HepG2 (cell line): ENCODE measurements around the gene TMEM183A. TPM values are rescaled to one million over a fixed set of nuclear protein-coding genes. Genes with fewer than 3 reads are reported as not detected.
A peak's percentile ranks its signal among the peaks of the same experiment; 100 is the strongest.

Source experiments
- ATAC-seq: fragments of 200-7000 bp; cut with Tn5 transposase; 3 replicates; pipeline ENCODE4 v1.9.1; 2020; ENCODE audit warnings: mild to moderate bottlenecking, moderate library complexity
- BruUV-seq: library from RNA; stranded (reverse); fragments of 400-500 nt; replicated peaks from 2 replicates; lab custom pipeline; 2021; lab: Mats Ljungman, UMichigan
- CTCF ChIA-PET: fragments of 300-600 bp; formaldehyde crosslinking; extraction: SDS; loops from one replicate; lab custom pipeline; 2021; ENCODE audit warnings: low total read pairs, inconsistent platforms, low intra/inter-chr PET ratio; lab: Yijun Ruan, JAX
- POLR2A ChIA-PET: fragments of 350-600 bp; sonication (Branson Sonifier 250); formaldehyde crosslinking; loops from one replicate; lab custom pipeline; 2020; ENCODE audit warnings: antibody characterized with exemption, inconsistent platforms; lab: Yijun Ruan, JAX
- DNase-seq: peaks from one replicate; pipeline ENCODE4 v3.0.0-alpha.2; 2015; ENCODE audit warnings: low spot score
- FAIRE-seq: peaks from 3 replicates; lab custom pipeline; 2011; peaks lifted over from hg19 to GRCh38; lab: Jason Lieb, UNC
- H2AFZ ChIP-seq: one replicate; pipeline ENCODE4 v1.6.1; 2011; ENCODE audit warnings: low read length, inconsistent platforms
- H3K27ac ChIP-seq: fragments of 300-600 bp; 3 replicates; pipeline ENCODE4 v1.8.0; 2011; ENCODE audit warnings: mixed run types, mild to moderate bottlenecking, mixed read lengths, low read length, inconsistent platforms; ENCODE audit not compliant: insufficient read depth; ENCODE audit errors: extremely low read length
- H3K27me3 ChIP-seq, 2 experiments: fragments of 200-600 bp in 1 of 2; 2 replicates in 1 of 2; 3 replicates in 1 of 2; pipeline versions ENCODE4 v1.6.0 to v1.8.0; 2011; ENCODE audit warnings: low read length in 2 of 2, mild to moderate bottlenecking in 2 of 2, moderate library complexity in 2 of 2, inconsistent platforms in 1 of 2; ENCODE audit not compliant: insufficient read depth in 2 of 2, control insufficient read depth in 1 of 2
- H3K36me3 ChIP-seq, 2 experiments: fragments of 200-600 bp in 1 of 2; replicated peaks in 1 of 2; 2 replicates in 1 of 2; 3 replicates in 1 of 2; pipeline versions ENCODE4 v1.5.1 to v1.8.0; 2011; ENCODE audit warnings: low read length in 2 of 2, inconsistent platforms in 1 of 2; ENCODE audit not compliant: insufficient read depth in 2 of 2, control insufficient read depth in 1 of 2
- H3K4me1 ChIP-seq: 2 replicates; pipeline ENCODE4 v1.5.1; 2012; ENCODE audit warnings: low read length, inconsistent platforms; ENCODE audit not compliant: insufficient read depth
- H3K4me2 ChIP-seq: 2 replicates; pipeline ENCODE4 v1.6.0; 2011; ENCODE audit warnings: low read depth, low read length, inconsistent platforms
- H3K4me3 ChIP-seq, 3 experiments: fragments of 200-600 bp in 1 of 3; sonication (generic), shearing (Covaris generic) in 1 of 3; replicated peaks in 1 of 3; 2 replicates each; pipeline ENCODE4 v1.5.1; 2011 to 2016; ENCODE audit warnings: low read length in 3 of 3, inconsistent platforms in 2 of 3, low read depth in 2 of 3, mild to moderate bottlenecking in 2 of 3, control low read depth in 1 of 3, mixed read lengths in 1 of 3; ENCODE audit not compliant: insufficient read depth in 1 of 3
- H3K79me2 ChIP-seq: one replicate; pipeline ENCODE4 v1.6.1; 2011; ENCODE audit warnings: low read length, inconsistent platforms; ENCODE audit not compliant: insufficient read depth
- H3K9ac ChIP-seq: 2 replicates; pipeline ENCODE4 v1.6.0; 2011; ENCODE audit warnings: mild to moderate bottlenecking, low read depth, low read length, inconsistent platforms; ENCODE audit not compliant: insufficient read depth
- H3K9me3 ChIP-seq: 2 replicates; pipeline ENCODE4 v1.5.1; 2012; ENCODE audit warnings: mild to moderate bottlenecking, low read length
- H4K20me1 ChIP-seq: 2 replicates; pipeline ENCODE4 v1.6.0; 2011; ENCODE audit warnings: inconsistent platforms, mild to moderate bottlenecking, low read length, moderate library complexity; ENCODE audit not compliant: insufficient read depth
- ISX ChIP-seq: sonication (generic); formaldehyde crosslinking; conservative IDR thresholded peaks from 2 replicates; pipeline ENCODE4 v1.5.0; 2020; ENCODE audit warnings: missing genetic modification reagents
- PBX2 ChIP-seq: IDR thresholded peaks from 2 replicates; pipeline ENCODE4 v1.6.1; 2016; ENCODE audit warnings: control low read depth
- PCBP1 ChIP-seq: fragments of 200-400 bp; formaldehyde crosslinking; IDR thresholded peaks from 2 replicates; pipeline ENCODE4 v1.6.1; 2017; ENCODE audit warnings: mild to moderate bottlenecking, low read depth, low read length, borderline replicate concordance
- PTBP1 ChIP-seq: fragments of 200-400 bp; formaldehyde crosslinking; IDR thresholded peaks from 2 replicates; pipeline ENCODE4 v1.6.1; 2018; ENCODE audit warnings: low read length, low read depth; ENCODE audit not compliant: poor library complexity, severe bottlenecking
- RFX1 ChIP-seq: fragments of 450-650 bp; IDR thresholded peaks from 2 replicates; pipeline ENCODE4 v1.6.1; 2017
- SYNCRIP ChIP-seq: fragments of 200-400 bp; formaldehyde crosslinking; IDR thresholded peaks from 2 replicates; pipeline ENCODE4 v1.6.1; 2018; ENCODE audit warnings: mild to moderate bottlenecking, low read depth, low read length; ENCODE audit not compliant: insufficient read depth
- TIGD3 ChIP-seq: sonication (generic); formaldehyde crosslinking; IDR thresholded peaks from 2 replicates; pipeline ENCODE4 v1.5.1; 2020; ENCODE audit warnings: mild to moderate bottlenecking, missing genetic modification reagents, borderline replicate concordance
- TMF1 ChIP-seq: sonication (generic); formaldehyde crosslinking; IDR thresholded peaks from 2 replicates; pipeline ENCODE4 v1.8.1; 2022; ENCODE audit warnings: low read depth, missing genetic modification reagents
- TRIM22 ChIP-seq: fragments of 450-650 bp; IDR thresholded peaks from 2 replicates; pipeline ENCODE4 v1.6.1; 2017
- ZBTB33 ChIP-seq: sonication (generic); formaldehyde crosslinking; IDR thresholded peaks from 2 replicates; pipeline ENCODE4 v1.4.0; 2020; ENCODE audit warnings: missing genetic modification reagents
- ZFP82 ChIP-seq: sonication (generic); formaldehyde crosslinking; IDR thresholded peaks from 2 replicates; pipeline ENCODE4 v1.5.1; 2020; ENCODE audit warnings: mild to moderate bottlenecking, missing genetic modification reagents, borderline replicate concordance
- ZNF34 ChIP-seq: sonication (generic); formaldehyde crosslinking; IDR thresholded peaks from 2 replicates; pipeline ENCODE4 v1.4.0; 2020; ENCODE audit warnings: mild to moderate bottlenecking, missing genetic modification reagents, borderline replicate concordance
- ZNF501 ChIP-seq: sonication (generic); formaldehyde crosslinking; IDR thresholded peaks from 2 replicates; pipeline ENCODE4 v1.5.1; 2020; ENCODE audit warnings: mild to moderate bottlenecking, moderate library complexity, missing genetic modification reagents
- ZNF549 ChIP-seq: sonication (generic); formaldehyde crosslinking; IDR thresholded peaks from 2 replicates; pipeline ENCODE4 v1.5.0; 2020; ENCODE audit warnings: missing genetic modification reagents
- ZSCAN25 ChIP-seq: sonication (generic); formaldehyde crosslinking; IDR thresholded peaks from 2 replicates; pipeline ENCODE4 v1.8.0; 2022; ENCODE audit warnings: mild to moderate bottlenecking, missing genetic modification reagents
- ZSCAN29 ChIP-seq: sonication (generic); formaldehyde crosslinking; conservative IDR thresholded peaks from 2 replicates; pipeline ENCODE4 v1.4.0; 2020; ENCODE audit warnings: mild to moderate bottlenecking, missing genetic modification reagents
- ZSCAN31 ChIP-seq: sonication (generic); formaldehyde crosslinking; IDR thresholded peaks from 2 replicates; pipeline ENCODE4 v1.5.0; 2020; ENCODE audit warnings: low read depth, mild to moderate bottlenecking, missing genetic modification reagents
- WGBS: methylation state at CpG from one replicate; pipeline ENCODE4 v1.1.6; 2017; ENCODE audit warnings: low lambda C conversion rate; 5-methylcytosine and 5-hydroxymethylcytosine counted together
- in situ Hi-C: cut with HindIII; loops from 2 replicates; pipeline ENCODE4 v1.10.0; 2017; ENCODE audit warnings: low pct_unique_long_range_greater_than_20kb; ENCODE audit not compliant: extremely low pct_ligation_motif_present
- intact Hi-C: fragments of 100-400 bp; cut with micrococcal nuclease; formaldehyde crosslinking; loops from one replicate; pipeline ENCODE4 v1.10.0; 2022; ENCODE audit not compliant: unreplicated experiment
- polyA plus RNA-seq, 8 experiments: library from polyadenylated mRNA; depleted of rRNA in 3 of 8; stranded (reverse) in 7 of 8; unstranded in 1 of 8; fragments of >200 nt; fragmentation: Illumina TruSeq in 4 of 8; extraction: Trizol in 4 of 8; gene quantifications; 2 replicates each; pipeline versions ENCODE4 v1.2.1 to v1.2.3, GENCODE V29; 2011 to 2016; ENCODE audit warnings: low read depth in 4 of 8, missing spikeins in 1 of 8, mixed read lengths in 1 of 8; ENCODE audit not compliant: insufficient read depth in 1 of 8
- total RNA-seq, 5 experiments: library from RNA; depleted of rRNA; stranded (reverse); fragments of >200 nt; fragmentation: Illumina TruSeq; extraction: Trizol; gene quantifications; 2 replicates each; pipeline ENCODE4 v1.2.3, GENCODE V29; 2016; ENCODE audit warnings: low read depth in 1 of 5

TMEM183A gene
- total and polyA plus RNA-seq, 2 of the 13 experiments (the other 11 are each of a cell fraction or from before 2014, with no cell fraction given), result 59.7 to 82.0 TPM

GRCh38 chr1:202967684-202968281, 39.4 kb upstream of the TMEM183A start:
- Histone ChIP-seq H3K4me1 (peaks cover 25% of the 10 kb centered on the region), H3K9me3 (no peaks in the 10 kb centered on the region), H3K36me3 (0 out of 5 replicates have a peak, but pooled peaks cover 0 to 1% of the 10 kb centered on the region in 2 experiments), H3K27me3 (0 out of 5 replicates have a peak, but pooled peaks cover 0 to 6% of the 10 kb centered on the region in 2 experiments), H3K27ac (peak overlapping the region; percentile 29), H2AFZ (peak overlapping the region; percentile 87), H3K4me3 (peak overlapping the region; percentile 65 to 93 (median 78)), H3K9ac (peak overlapping the region; percentile 57; the same call in 1 of the 2 replicates), H3K79me2 (no peaks in the 10 kb centered on the region), H3K4me2 (peak overlapping the region; percentile 96), H4K20me1 (no peaks in the 10 kb centered on the region)
- FAIRE-seq, result peak; percentile 64
- in situ Hi-C loops, result no loop called here
- no TSS peak for BruUV-seq
- ATAC-seq, result peak; percentile 70
- no peak for DNase-seq
- ChIA-PET CTCF (no interaction called here), POLR2A (interaction anchor here (1.0 to 1.9 kb wide), 4 partner anchors 39 to 160 kb away, joined by 4 to 11 read pairs (median 4); partner anchors contain the start of genes KDM5B, KLHL12 and TMEM183A)
- intact Hi-C loops, result loop anchor here (2.0 kb wide), 1 partner anchor 41 kb away; the partner anchor contains the start of gene KLHL12
- under 1% methylated on average over 21 of the region's 21 CpGs for WGBS
- TF ChIP-seq ZFP82 (CRISPR knock-in tag) (no peak), PTBP1 (no peak), ZSCAN29 (0 out of 2 replicates have a peak, but pooled peaks have one; percentile 22), TRIM22 (no peak), PBX2 (no peak), ZBTB33 (CRISPR knock-in tag) (no peak), ZNF34 (CRISPR knock-in tag) (no peak), ZSCAN25 (CRISPR knock-in tag) (no peak), RFX1 (no peak), ZNF549 (no peak), ISX (CRISPR knock-in tag) (no peak), PCBP1 (no peak), SYNCRIP (no peak), TIGD3 (CRISPR knock-in tag) (no peak), ZNF501 (no peak), ZSCAN31 (CRISPR knock-in tag) (no peak), TMF1 (CRISPR knock-in tag) (peak; percentile 65; the same call in 1 of the 2 replicates)
